Measurements from ENCODE around the gene WFIKKN1.

- TF ChIP-seq, protein P1, sequence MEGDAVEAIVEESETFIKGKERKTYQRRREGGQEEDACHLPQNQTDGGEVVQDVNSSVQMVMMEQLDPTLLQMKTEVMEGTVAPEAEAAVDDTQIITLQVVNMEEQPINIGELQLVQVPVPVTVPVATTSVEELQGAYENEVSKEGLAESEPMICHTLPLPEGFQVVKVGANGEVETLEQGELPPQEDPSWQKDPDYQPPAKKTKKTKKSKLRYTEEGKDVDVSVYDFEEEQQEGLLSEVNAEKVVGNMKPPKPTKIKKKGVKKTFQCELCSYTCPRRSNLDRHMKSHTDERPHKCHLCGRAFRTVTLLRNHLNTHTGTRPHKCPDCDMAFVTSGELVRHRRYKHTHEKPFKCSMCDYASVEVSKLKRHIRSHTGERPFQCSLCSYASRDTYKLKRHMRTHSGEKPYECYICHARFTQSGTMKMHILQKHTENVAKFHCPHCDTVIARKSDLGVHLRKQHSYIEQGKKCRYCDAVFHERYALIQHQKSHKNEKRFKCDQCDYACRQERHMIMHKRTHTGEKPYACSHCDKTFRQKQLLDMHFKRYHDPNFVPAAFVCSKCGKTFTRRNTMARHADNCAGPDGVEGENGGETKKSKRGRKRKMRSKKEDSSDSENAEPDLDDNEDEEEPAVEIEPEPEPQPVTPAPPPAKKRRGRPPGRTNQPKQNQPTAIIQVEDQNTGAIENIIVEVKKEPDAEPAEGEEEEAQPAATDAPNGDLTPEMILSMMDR (IDR thresholded peaks at IDR 0.05), result no peak
- TF ChIP-seq POLR2A (IDR thresholded peaks at IDR 0.05), result no peak
Measured at GRCh38 chr16:642189-643049, 11.6 kb downstream of the WFIKKN1 start.
